Measurements from ENCODE around the gene MED13L. TPM values are rescaled to one million over a fixed set of nuclear protein-coding genes. Genes with fewer than 3 reads are reported as not detected.

MED13L gene
- total RNA-seq, 4 donors from 2014 or later, result 168 to 349 (median 246) TPM

DNA sequence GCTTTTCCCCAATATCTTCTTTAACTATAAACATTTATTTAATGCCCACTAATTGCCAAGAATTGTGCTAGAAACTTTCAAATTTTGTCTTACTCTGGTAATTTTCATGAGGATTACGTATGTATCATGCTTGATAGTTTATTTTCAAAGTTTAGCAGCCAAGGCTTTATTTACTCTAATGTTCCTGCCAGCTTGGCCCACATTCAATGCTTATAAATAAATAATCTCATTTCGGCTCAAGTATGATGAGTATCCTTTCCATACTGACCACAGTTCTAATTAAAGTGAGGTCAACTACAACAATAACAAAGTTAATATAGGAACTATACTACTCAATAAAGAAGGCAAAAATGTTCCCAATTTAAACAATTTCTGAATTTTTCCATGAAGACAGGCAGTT, 259.2 kb downstream of the MED13L start:
- intact Hi-C loops (cut with DNase I), result loop anchor here (10.0 kb wide), 1 partner anchor 217 kb away; no protein-coding TSS in a partner anchor
- H3K9me3 ChIP-seq, result no peaks in the 10 kb centered on the region
- H3K27ac ChIP-seq, result no peak overlapping the region
- H3K27me3 ChIP-seq, result no peaks in the 10 kb centered on the region
- TF ChIP-seq, protein P1, sequence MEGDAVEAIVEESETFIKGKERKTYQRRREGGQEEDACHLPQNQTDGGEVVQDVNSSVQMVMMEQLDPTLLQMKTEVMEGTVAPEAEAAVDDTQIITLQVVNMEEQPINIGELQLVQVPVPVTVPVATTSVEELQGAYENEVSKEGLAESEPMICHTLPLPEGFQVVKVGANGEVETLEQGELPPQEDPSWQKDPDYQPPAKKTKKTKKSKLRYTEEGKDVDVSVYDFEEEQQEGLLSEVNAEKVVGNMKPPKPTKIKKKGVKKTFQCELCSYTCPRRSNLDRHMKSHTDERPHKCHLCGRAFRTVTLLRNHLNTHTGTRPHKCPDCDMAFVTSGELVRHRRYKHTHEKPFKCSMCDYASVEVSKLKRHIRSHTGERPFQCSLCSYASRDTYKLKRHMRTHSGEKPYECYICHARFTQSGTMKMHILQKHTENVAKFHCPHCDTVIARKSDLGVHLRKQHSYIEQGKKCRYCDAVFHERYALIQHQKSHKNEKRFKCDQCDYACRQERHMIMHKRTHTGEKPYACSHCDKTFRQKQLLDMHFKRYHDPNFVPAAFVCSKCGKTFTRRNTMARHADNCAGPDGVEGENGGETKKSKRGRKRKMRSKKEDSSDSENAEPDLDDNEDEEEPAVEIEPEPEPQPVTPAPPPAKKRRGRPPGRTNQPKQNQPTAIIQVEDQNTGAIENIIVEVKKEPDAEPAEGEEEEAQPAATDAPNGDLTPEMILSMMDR (IDR thresholded peaks at IDR 0.05), result no peak
- TF ChIP-seq POLR2A (IDR thresholded peaks at IDR 0.05), result no peak
- WGBS, 2 donors, result 64 to 74% methylated on average over 2 of the region's 2 CpGs
- no peak for DNase-seq
- H3K4me3 ChIP-seq (replicated peaks in 1 of 3), result no peak overlapping the region
- peaks cover 0 to 13% of the 10 kb centered on the region in 2 donors for H3K4me1 ChIP-seq
- H3K36me3 ChIP-seq, result peaks cover 0 to 9% of the 10 kb centered on the region in 2 donors

DNA sequence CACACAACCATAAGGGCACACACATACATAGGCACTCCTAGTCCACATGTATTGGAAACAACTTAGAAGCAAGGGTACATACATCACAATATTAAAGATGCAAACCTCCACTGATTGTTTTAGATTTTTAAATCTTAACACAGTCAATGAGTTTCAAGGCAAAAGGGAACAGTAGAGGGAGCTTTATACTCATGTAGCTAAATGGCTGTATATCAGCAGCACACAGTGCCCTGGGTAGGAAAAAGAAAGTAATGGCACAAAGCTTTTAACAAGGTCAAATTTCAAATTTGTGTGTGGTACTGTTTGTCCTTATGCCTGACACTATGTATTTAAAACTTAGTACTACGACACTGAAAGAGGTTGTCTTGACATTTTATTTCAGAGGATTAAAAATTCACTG, 262.0 kb downstream of the MED13L start:
- TF ChIP-seq POLR2A (IDR thresholded peaks at IDR 0.05), result no peak
- TF ChIP-seq, protein P1 (IDR thresholded peaks at IDR 0.05), result peak in 5 of 6 experiments; percentile 16 to 78 (median 69)
- Histone ChIP-seq H3K36me3 (peaks cover 0 to 13% of the 10 kb centered on the region in 2 donors), H3K27me3 (no peaks in the 10 kb centered on the region), H3K27ac (no peak overlapping the region), H3K4me3 (replicated peaks in 1 of 3) (no peak overlapping the region), H3K4me1 (peaks cover 0 to 9% of the 10 kb centered on the region in 2 donors), H3K9me3 (no peaks in the 10 kb centered on the region)
- intact Hi-C loops (cut with DNase I), result loop anchor here (10.0 kb wide), 1 partner anchor 219 kb away; no protein-coding TSS in a partner anchor
- WGBS, 2 donors, result 35 to 40% methylated on average over 1 of the region's 1 CpG
- no peak for DNase-seq

DNA sequence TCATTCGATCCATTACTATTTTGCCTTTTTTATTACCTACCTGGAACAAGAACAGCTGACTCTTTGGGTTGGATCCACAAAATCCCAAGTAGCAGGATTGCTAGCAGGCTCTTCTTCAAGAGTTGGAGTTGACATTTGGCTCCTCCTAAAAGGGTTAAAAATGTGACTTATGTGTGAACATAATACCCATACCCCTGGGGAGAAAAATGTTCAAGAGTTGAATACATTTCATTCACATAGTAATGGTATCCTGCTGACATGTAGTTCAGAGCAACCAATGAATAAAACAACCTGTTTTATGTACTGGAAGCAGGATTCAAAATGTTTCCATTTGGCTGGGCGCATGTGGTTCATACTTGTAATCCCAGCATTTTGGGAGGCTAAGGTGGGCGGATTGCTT, 264.7 kb downstream of the MED13L start:
- Histone ChIP-seq H3K9me3 (no peaks in the 10 kb centered on the region), H3K4me1 (peaks cover 0 to 9% of the 10 kb centered on the region in 2 donors), H3K36me3 (peaks cover 11 to 17% of the 10 kb centered on the region in 2 donors), H3K4me3 (replicated peaks in 1 of 3) (no peak overlapping the region), H3K27ac (no peak overlapping the region), H3K27me3 (no peaks in the 10 kb centered on the region)
- DNase-seq, result no peak
- intact Hi-C loops (cut with DNase I), result loop anchor here (10.0 kb wide), 1 partner anchor 222 kb away; no protein-coding TSS in a partner anchor
- TF ChIP-seq, protein P1 (IDR thresholded peaks at IDR 0.05), result no peak
- no peak for TF ChIP-seq POLR2A (IDR thresholded peaks at IDR 0.05)
- 89 to 95% methylated on average over 3 of the region's 3 CpGs for WGBS, 2 donors

DNA sequence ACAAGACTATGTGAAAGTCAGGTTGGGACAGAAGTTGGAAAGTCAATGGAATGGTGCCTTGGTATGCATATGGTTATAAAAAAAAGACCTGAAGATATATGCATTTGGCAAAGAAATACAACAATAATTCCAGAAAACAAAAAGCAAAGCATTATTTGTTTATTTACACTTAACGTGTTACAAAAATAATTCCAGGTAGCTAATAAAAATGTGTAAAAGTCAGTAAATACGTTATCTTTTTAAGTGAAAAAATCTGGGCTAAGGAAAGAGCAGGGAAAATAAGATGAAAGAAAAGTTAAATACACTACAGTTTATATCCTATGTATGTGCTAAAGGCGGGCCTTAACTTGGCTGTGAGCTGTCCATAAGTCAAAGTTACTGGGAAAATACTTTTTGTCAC, 266.3 kb downstream of the MED13L start:
- no peaks in the 10 kb centered on the region for H3K9me3 ChIP-seq
- no peak overlapping the region for H3K4me3 ChIP-seq (replicated peaks in 1 of 3)
- peaks cover 11 to 21% of the 10 kb centered on the region in 2 donors for H3K36me3 ChIP-seq
- no peak for TF ChIP-seq POLR2A (IDR thresholded peaks at IDR 0.05)
- TF ChIP-seq, protein P1 (IDR thresholded peaks at IDR 0.05), result no peak
- DNase-seq, result no peak
- H3K27ac ChIP-seq, result no peak overlapping the region
- H3K27me3 ChIP-seq, result no peaks in the 10 kb centered on the region
- peaks cover 0 to under 1% of the 10 kb centered on the region in 2 donors for H3K4me1 ChIP-seq
- intact Hi-C loops (cut with DNase I), result loop anchor here (10.0 kb wide), 1 partner anchor 224 kb away; no protein-coding TSS in a partner anchor
- WGBS, 2 donors, result 95 to 96% methylated on average over 3 of the region's 3 CpGs

DNA sequence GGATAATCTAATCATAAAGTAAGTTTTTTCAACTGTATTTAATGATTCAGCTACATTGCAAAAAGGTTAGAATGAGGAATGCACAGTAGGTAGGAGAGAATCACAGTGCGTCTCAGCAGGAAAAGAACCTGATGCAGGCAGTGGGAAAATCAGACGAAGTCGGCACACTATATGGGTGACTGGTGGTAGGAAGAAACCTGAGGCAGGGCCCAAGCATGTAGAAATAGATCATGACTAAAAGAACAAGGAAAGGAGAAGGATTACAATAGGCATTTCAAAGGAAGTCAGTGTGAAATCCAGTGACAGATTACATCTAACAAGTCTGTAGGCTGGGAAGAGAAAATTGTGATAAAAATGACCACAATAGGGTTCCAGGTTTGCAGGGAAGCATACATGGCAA, 267.0 kb downstream of the MED13L start:
- H3K4me1 ChIP-seq, result no peaks in the 10 kb centered on the region
- intact Hi-C loops (cut with DNase I), result loop anchor here (10.0 kb wide), 1 partner anchor 224 kb away; no protein-coding TSS in a partner anchor
- peaks cover 18 to 24% of the 10 kb centered on the region in 2 donors for H3K36me3 ChIP-seq
- TF ChIP-seq, protein P1 (IDR thresholded peaks at IDR 0.05), result no peak
- no peak for TF ChIP-seq POLR2A (IDR thresholded peaks at IDR 0.05)
- H3K4me3 ChIP-seq (replicated peaks in 1 of 3), result no peak overlapping the region
- H3K27me3 ChIP-seq, result no peaks in the 10 kb centered on the region
- no peak overlapping the region for H3K27ac ChIP-seq
- no peak for DNase-seq
- no peaks in the 10 kb centered on the region for H3K9me3 ChIP-seq
- 96 to 97% methylated on average over 3 of the region's 3 CpGs for WGBS, 2 donors

Measured in thyroid gland (tissue), 4 donors.